Kidney (tissue), 14 donors: ENCODE results near the gene PARP8. TPM values are rescaled to one million over a fixed set of nuclear protein-coding genes. Genes with fewer than 3 reads are reported as not detected.

ENCODE experiments used
- DNase-seq, 5 donors: peaks; one replicate each; pipeline ENCODE4 v3.0.0-alpha.2; 2013 to 2020
- FAIRE-seq: peaks from 2 replicates; lab custom pipeline; 2012; peaks lifted over from hg19 to GRCh38; lab: Jason Lieb, UNC
- H3K27ac ChIP-seq, 2 donors: one replicate each; pipeline ENCODE4 v1.7.0; 2013; ENCODE audit warnings: low read depth in 2 of 2, low read length in 2 of 2, inconsistent platforms in 1 of 2
- H3K27me3 ChIP-seq: one replicate; pipeline ENCODE4 v1.7.1; 2013; ENCODE audit warnings: low read length, inconsistent platforms; ENCODE audit not compliant: control insufficient read depth, insufficient read depth
- H3K36me3 ChIP-seq, 3 donors: one replicate each; pipeline versions ENCODE4 v1.7.0 to v1.7.1; 2013; ENCODE audit warnings: low read length in 3 of 3, control low read depth in 1 of 3, inconsistent platforms in 1 of 3; ENCODE audit not compliant: insufficient read depth in 3 of 3, control insufficient read depth in 2 of 3
- H3K4me1 ChIP-seq, 3 donors: one replicate each; pipeline versions ENCODE4 v1.7.0 to v1.7.1; 2013; ENCODE audit warnings: low read length in 3 of 3, inconsistent platforms in 1 of 3, low read depth in 1 of 3; ENCODE audit not compliant: control insufficient read depth in 2 of 3, insufficient read depth in 2 of 3
- H3K4me3 ChIP-seq, 3 donors: one replicate each; pipeline versions ENCODE4 v1.7.0 to v1.8.1; 2013; ENCODE audit warnings: low read length in 3 of 3, control low read depth in 1 of 3, inconsistent platforms in 1 of 3
- H3K9ac ChIP-seq, 3 donors: one replicate each; pipeline versions ENCODE4 v1.7.0 to v1.7.1; 2013; ENCODE audit warnings: low read length in 3 of 3, control low read depth in 1 of 3, inconsistent platforms in 1 of 3
- H3K9me3 ChIP-seq, 3 donors: one replicate each; pipeline versions ENCODE4 v1.7.0 to v1.7.1; 2013; ENCODE audit warnings: low read length in 3 of 3, control low read depth in 1 of 3, inconsistent platforms in 1 of 3; ENCODE audit not compliant: control insufficient read depth in 2 of 3, insufficient read depth in 1 of 3
- intact Hi-C: fragments of 100-400 bp; cut with DNase I; formaldehyde crosslinking; loops from one replicate; pipeline ENCODE4 v1.11.1; 2022
- polyA plus RNA-seq: library from polyadenylated mRNA; stranded (reverse); fragments of 350-450 nt; fragmentation: Illumina TruSeq; extraction: RNeasy Lipid Tissue Mini Kit (QIAGEN cat#74804); gene quantifications from one replicate; pipeline ENCODE4 v1.2.3, GENCODE V29; 2014; ENCODE audit warnings: low read depth, low replicate concordance; ENCODE audit not compliant: insufficient read depth
- total RNA-seq: library from RNA; stranded (reverse); fragmentation: NEBNext Ultra II Directional; extraction: Animal tissue kit (Norgen Biotek cat#: 25700); gene quantifications from one replicate; pipeline ENCODE4 v1.2.1, GENCODE V29; 2021
- TF ChIP-seq, protein P1 (sequence below): IDR thresholded peaks from 3 replicates; pipeline ENCODE4 v1.5.1; 2012; ENCODE audit warnings: mild to moderate bottlenecking, moderate library complexity, borderline replicate concordance; ENCODE audit not compliant: insufficient read depth; ENCODE audit errors: extremely low read depth
- donor health status: control.
- donor health status: control.
- donor health status: control.
- donor health status: control.
- donor health status: control.
- donor health status: DM: yes; HTN: yes; CAD: no.
- donor health status: Normal renal cell carcinoma (clear cell type).

The PARP8 gene
- total and polyA plus RNA-seq, 2 donors from 2014 or later, result 3.4 to 42.5 TPM

DNA sequence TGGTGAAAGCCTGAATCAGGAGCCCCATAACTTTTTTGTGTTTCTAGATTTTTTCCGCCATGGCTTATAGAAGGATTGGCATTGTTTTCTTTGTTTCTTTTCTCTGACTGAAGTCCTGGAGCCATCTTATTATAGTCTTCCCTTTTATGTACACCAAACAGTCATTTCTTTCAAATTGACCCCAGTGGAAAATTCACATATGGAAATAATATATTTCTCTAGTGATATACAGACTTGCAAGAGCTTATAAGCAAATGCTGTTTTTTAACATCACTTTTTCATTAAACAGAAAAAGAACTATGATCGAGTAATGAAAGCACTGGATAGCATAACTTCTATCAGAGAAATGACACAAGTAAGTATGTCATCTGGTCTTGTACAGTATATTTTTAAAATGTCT is 155.6 kb downstream of the PARP8 start:
- FAIRE-seq (no peak), DNase-seq (no peak)
- no peak overlapping the region for H3K4me3 ChIP-seq
- H3K27ac ChIP-seq, result no peak overlapping the region
- H3K9me3 ChIP-seq, result no peaks in the 10 kb centered on the region
- intact Hi-C loops, result no loop called here
- no peaks in the 10 kb centered on the region for H3K27me3 ChIP-seq
- H3K9ac ChIP-seq, result no peak overlapping the region
- TF ChIP-seq, protein P1, sequence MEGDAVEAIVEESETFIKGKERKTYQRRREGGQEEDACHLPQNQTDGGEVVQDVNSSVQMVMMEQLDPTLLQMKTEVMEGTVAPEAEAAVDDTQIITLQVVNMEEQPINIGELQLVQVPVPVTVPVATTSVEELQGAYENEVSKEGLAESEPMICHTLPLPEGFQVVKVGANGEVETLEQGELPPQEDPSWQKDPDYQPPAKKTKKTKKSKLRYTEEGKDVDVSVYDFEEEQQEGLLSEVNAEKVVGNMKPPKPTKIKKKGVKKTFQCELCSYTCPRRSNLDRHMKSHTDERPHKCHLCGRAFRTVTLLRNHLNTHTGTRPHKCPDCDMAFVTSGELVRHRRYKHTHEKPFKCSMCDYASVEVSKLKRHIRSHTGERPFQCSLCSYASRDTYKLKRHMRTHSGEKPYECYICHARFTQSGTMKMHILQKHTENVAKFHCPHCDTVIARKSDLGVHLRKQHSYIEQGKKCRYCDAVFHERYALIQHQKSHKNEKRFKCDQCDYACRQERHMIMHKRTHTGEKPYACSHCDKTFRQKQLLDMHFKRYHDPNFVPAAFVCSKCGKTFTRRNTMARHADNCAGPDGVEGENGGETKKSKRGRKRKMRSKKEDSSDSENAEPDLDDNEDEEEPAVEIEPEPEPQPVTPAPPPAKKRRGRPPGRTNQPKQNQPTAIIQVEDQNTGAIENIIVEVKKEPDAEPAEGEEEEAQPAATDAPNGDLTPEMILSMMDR, result no peak
- H3K4me1 ChIP-seq, result no peaks in the 10 kb centered on the region
- H3K36me3 ChIP-seq, result no peaks in the 10 kb centered on the region

DNA sequence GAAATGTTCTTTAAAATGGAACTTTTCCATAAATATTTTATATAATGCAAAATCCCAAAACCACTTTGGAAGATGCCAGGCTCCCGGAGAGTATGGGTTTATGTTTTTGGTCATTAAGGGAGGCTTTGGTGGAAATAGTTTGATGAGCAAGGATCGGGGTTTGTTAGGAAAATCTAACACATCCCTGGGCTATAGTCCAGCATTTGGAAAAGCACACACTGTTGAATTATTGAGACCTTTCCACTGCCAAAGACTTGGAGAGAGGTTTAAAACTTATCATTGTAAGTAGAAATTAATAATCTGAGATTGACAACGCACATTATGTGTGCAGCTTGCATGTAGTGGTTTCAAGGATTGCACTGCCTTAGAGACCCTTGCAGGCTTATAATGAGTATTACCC is 156.3 kb downstream of the PARP8 start:
- FAIRE-seq (no peak), DNase-seq (no peak)
- Histone ChIP-seq H3K27ac (no peak overlapping the region), H3K9ac (no peak overlapping the region), H3K4me1 (no peaks in the 10 kb centered on the region), H3K27me3 (no peaks in the 10 kb centered on the region), H3K36me3 (no peaks in the 10 kb centered on the region), H3K9me3 (no peaks in the 10 kb centered on the region), H3K4me3 (no peak overlapping the region)
- intact Hi-C loops, result no loop called here
- TF ChIP-seq, protein P1, result no peak

DNA sequence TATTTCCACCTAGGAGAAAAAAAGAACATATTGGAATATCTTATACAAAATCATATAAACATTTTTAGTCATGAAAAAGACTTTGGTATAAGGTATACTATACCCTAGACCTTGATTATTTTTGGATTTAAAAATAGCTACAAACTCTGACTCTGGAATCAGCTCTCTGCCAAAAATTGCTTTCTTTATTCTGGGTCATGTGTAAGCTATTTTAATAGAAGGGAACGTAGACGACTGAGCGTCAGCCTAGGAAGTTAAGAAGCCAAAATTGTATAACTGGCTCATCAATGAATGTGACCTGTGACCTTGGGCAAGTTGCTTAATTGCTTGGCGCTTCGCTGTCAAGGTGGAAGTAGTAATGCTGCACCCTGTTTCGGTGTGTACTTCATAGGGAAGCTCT is 157.1 kb downstream of the PARP8 start:
- intact Hi-C loops, result no loop called here
- FAIRE-seq, result no peak
- no peaks in the 10 kb centered on the region for H3K36me3 ChIP-seq

DNA sequence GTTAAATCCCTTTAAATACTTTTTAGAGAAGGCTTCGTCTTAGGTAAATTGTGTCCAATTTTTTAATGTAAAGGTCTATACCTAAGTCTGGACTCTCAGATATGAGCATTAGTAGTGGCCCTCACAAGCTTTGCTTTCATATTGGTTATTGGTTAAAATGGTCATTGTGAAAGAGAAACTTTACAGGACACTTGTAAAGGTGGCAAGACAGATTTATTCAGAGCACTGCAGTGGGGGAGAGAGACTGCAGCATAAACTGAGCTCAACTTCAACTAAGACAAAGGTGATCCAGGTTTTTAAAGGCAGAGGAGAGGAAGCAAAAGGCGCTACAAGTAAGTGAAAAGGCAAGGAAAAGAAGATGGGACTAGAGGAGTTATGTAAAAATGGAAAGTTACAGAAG is 157.7 kb downstream of the PARP8 start:
- no peaks in the 10 kb centered on the region for H3K9me3 ChIP-seq
- H3K4me3 ChIP-seq, result no peak overlapping the region
- TF ChIP-seq, protein P1, result no peak
- no peaks in the 10 kb centered on the region for H3K36me3 ChIP-seq
- no peak overlapping the region for H3K27ac ChIP-seq
- no peak for DNase-seq
- no peak for FAIRE-seq
- no peaks in the 10 kb centered on the region for H3K27me3 ChIP-seq
- H3K9ac ChIP-seq, result no peak overlapping the region
- intact Hi-C loops, result no loop called here
- no peaks in the 10 kb centered on the region for H3K4me1 ChIP-seq

More for the DNA sequence above, 157.1 kb downstream of the PARP8 start:
- no peaks in the 10 kb centered on the region for H3K9me3 ChIP-seq
- DNase-seq, result no peak
- no peaks in the 10 kb centered on the region for H3K27me3 ChIP-seq
- no peak overlapping the region for H3K27ac ChIP-seq
- no peak overlapping the region for H3K4me3 ChIP-seq
- TF ChIP-seq, protein P1, result no peak
- no peak overlapping the region for H3K9ac ChIP-seq
- no peaks in the 10 kb centered on the region for H3K4me1 ChIP-seq
